GM12874 (cell line): ENCODE data around the gene ANKMY1.

Source experiments
- TF ChIP-seq, protein P1 (sequence below): IDR thresholded peaks from 2 replicates; pipeline ENCODE4 v1.5.1; 2011; ENCODE audit warnings: low read depth, mild to moderate bottlenecking, control low read depth, low read length, moderate library complexity; ENCODE audit not compliant: insufficient read depth

ANKMY1 gene

DNA sequence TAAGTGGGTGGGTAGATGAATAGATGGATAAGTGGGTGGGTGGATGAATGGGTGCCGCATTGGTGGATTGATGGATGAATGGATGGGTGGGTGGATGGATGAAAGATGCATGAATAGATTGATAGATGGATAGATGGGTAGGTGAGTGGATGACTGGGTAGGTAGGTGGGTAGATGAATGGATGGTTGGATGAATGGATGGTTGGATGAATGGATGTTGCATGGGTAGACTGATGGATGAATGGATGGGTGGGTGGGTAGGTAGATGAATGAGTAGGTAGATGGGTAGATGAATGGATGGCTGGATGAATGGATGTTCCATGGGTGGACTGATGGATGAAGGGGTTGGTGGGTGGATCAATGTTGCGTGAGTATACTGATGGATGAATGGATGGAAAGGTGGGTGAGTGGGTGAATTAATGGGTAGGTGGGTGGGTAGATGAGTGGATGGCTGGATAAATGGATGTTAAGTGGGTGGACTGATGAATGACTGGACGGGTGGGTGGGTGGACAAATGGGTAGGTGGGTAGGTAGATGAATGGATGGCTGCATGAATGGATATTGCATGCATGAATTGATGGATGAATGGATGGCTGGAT is 30.5 kb downstream of the ANKMY1 start:
- TF ChIP-seq, protein P1, sequence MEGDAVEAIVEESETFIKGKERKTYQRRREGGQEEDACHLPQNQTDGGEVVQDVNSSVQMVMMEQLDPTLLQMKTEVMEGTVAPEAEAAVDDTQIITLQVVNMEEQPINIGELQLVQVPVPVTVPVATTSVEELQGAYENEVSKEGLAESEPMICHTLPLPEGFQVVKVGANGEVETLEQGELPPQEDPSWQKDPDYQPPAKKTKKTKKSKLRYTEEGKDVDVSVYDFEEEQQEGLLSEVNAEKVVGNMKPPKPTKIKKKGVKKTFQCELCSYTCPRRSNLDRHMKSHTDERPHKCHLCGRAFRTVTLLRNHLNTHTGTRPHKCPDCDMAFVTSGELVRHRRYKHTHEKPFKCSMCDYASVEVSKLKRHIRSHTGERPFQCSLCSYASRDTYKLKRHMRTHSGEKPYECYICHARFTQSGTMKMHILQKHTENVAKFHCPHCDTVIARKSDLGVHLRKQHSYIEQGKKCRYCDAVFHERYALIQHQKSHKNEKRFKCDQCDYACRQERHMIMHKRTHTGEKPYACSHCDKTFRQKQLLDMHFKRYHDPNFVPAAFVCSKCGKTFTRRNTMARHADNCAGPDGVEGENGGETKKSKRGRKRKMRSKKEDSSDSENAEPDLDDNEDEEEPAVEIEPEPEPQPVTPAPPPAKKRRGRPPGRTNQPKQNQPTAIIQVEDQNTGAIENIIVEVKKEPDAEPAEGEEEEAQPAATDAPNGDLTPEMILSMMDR: no peak

DNA sequence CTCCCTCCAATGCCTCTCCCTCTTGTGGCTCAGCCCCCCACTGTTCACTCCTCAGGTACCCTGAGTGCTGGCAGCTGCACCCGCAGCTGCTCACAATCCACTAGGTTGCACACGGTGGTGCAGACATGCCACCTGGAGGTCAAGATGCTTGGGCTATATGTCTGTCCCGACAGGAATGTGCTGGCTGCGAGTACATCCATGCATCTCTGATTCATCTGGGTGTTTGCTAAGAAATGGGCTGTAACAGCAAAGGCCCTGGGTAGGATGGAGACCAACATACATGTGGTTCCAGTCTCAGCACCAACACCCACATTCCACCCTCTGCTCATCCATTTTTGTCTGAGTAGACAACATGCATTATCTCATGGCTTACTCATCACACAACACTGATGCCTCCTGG is 31.3 kb downstream of the ANKMY1 start:
- TF ChIP-seq, protein P1: no peak

DNA sequence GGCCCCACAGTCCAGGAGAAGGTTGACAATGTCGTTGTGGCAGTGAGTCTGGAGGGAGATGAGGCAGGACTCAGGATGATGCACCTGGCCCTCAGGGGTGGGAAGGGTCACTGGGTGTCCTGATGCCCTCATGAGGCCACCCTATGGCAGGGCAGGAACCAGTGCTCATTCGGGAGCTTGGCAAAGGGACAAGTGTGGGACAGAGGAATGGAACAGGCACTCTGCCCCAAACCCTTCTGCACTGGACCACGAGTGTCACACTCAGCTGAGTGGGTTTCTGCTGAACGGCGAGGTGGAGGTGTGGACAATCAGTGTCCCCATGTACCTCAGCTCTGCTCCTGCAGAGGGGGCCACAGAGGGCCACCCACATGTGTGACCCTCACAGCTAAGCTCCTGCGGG is 32.0 kb downstream of the ANKMY1 start:
- TF ChIP-seq, protein P1: no peak

DNA sequence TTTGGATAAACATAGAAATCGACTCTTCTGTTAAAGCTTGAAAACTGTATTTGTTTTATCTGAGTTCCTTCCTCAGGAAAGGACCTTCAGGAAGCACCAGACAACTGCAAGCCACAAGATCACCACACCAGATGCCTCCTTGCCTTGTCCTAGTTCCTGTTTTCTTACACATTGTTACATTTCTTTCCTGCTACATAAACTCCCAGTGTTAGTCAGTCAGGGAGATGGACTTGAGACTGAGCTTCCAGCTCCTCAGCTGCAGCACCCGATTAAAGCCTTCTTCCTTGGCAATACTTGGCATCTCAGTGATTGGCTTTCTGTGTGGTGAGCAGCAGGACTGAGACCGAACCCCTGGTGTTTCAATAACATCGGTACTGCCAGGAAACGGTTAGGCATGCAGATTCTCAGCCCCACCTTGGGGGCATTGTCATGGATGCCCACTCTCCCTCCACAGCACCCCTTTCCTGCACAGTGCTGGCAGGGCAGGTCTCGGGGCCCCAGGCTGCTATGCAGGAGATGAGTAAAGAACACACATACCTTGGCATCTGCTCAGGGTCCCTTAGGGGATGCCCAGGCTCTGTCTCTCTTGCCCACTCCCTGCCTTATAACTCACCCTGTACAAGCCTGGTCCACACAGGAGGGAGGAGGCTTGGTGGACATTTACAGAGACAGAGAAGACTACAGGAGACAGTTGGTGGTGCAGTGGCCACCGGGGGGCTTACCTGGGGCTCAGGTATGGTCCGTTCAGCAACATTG is 32.6 kb downstream of the ANKMY1 start:
- TF ChIP-seq, protein P1: no peak

DNA sequence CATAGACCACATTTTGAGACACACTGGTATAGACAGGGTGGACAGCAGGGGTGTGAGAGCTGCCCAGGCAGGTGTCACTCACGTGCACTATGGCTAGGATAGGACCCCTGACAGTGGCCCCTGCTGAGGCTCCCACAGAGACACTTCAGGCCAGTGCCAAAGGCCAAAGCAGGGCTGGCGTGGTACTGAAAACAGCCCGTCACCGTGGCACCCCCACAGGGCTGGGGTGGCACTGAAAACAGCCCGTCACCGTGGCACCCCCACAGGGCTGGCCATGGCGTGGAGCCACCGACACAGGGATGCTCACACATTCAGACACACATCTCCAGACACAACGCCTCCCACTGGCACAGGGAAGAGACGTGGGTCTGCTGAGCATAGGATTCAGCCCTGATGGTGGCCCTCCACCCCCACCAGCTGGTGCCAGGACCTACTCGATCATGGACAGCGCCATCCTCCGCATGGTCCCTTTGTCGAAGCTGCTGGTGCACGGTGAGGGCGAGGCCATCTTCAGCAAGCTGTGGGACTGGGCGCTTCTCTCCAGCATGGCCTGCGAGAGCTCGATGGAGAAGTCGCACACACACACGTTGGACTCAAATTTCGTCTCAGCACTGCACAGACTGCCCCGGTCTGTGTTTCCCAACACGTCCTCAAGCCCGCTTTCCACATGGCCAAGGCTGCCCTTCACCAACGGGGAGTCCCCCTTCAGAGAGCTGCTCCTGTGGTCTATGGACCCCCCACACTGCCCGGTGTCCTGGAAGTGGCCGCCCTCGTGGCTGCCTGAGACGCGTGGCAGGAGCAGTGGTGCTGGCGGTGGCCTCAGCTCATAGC is 34.1 kb downstream of the ANKMY1 start:
- TF ChIP-seq, protein P1: no peak

DNA sequence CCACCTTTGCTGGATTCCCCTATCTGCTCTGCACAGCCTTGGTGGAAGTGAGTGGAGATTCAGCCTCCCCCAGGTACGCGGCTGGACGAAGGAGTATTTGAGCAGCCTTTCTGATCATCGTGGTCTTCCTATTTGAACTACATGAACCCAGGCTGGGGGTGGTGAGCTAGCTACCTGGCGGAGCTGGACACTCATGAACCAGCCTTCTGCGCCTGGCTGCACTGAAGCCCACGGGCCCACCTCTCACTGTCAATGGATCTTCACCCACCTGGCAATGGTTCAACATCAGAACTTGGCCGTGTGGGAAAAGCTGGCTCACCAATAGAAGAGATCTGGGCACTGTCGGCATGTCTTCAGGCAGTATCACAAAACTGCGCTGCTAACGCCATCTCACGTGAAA is 35.4 kb downstream of the ANKMY1 start:
- TF ChIP-seq, protein P1: no peak

DNA sequence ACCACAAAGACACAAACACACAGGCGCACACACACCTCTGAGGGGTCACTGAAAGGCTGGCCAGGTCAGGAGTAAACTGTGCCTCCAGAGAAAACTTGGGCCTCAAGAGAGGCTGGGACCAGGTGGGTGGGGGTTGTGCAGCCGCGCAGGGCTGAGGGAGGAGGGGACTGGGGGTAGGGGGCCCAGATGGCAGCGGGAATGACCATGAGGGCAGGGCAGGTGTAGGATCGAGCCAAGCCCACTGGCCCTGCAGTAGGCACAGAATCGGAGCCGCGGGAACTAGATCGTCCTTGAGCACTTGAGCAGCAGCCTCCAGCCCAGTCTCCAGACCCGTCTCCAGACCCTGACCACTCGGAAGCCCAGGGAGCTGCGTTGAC is 36.8 kb downstream of the ANKMY1 start:
- TF ChIP-seq, protein P1: no peak
